ENCODE measurements around the gene MAP2K5. TPM values are rescaled to one million over a fixed set of nuclear protein-coding genes. Genes with fewer than 3 reads are reported as not detected.

MAP2K5 gene
- total and polyA plus RNA-seq, 10 of the 15 experiments (the other 5 are each of a cell fraction or from before 2014, with no cell fraction given), result 1.3 to 19.4 (median 9.6) TPM

GRCh38 chr15:67547836-67548235 is 5.3 kb downstream of the MAP2K5 start (continued):
- TF ChIP-seq ZNF687 (IDR thresholded peaks at IDR 0.05) (no peak), PKNOX1 (IDR thresholded peaks at IDR 0.05) (no peak), WRNIP1 (IDR thresholded peaks at IDR 0.05; ENCODE audit: borderline replicate concordance, low read depth, low read length) (no peak), BCL3 (IDR thresholded peaks at IDR 0.05; ENCODE audit: borderline replicate concordance, insufficient read depth, low read depth, low read length, poor library complexity, severe bottlenecking) (no peak), BCLAF1 (IDR thresholded peaks at IDR 0.05) (no peak), ZNF207 (IDR thresholded peaks at IDR 0.05; ENCODE audit: borderline replicate concordance) (no peak), ZBTB33 (IDR thresholded peaks at IDR 0.05) (no peak), MEF2B (IDR thresholded peaks at IDR 0.05; ENCODE audit: partially characterized antibody, poor library complexity, severe bottlenecking) (no peak), NFYA (IDR thresholded peaks at IDR 0.05; ENCODE audit: borderline replicate concordance, low read depth, low read length) (no peak), HSF1 (IDR thresholded peaks at IDR 0.05; ENCODE audit: low read depth, low read length) (no peak)
- TF ChIP-seq, protein P1, sequence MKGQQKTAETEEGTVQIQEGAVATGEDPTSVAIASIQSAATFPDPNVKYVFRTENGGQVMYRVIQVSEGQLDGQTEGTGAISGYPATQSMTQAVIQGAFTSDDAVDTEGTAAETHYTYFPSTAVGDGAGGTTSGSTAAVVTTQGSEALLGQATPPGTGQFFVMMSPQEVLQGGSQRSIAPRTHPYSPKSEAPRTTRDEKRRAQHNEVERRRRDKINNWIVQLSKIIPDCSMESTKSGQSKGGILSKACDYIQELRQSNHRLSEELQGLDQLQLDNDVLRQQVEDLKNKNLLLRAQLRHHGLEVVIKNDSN (IDR thresholded peaks at IDR 0.05; ENCODE audit: borderline replicate concordance, extremely low read length, insufficient read depth, low read depth, low read length), result no peak
- TF ChIP-seq, protein P2, sequence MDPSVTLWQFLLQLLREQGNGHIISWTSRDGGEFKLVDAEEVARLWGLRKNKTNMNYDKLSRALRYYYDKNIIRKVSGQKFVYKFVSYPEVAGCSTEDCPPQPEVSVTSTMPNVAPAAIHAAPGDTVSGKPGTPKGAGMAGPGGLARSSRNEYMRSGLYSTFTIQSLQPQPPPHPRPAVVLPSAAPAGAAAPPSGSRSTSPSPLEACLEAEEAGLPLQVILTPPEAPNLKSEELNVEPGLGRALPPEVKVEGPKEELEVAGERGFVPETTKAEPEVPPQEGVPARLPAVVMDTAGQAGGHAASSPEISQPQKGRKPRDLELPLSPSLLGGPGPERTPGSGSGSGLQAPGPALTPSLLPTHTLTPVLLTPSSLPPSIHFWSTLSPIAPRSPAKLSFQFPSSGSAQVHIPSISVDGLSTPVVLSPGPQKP (IDR thresholded peaks at IDR 0.05; ENCODE audit: low read depth, low read length), result no peak

Data from GM12878 (cell line).